ENCODE data around the gene ERMARD. TPM values are rescaled to one million over a fixed set of nuclear protein-coding genes. Genes with fewer than 3 reads are reported as not detected.
A peak's percentile ranks its signal among the peaks of the same experiment; 100 is the strongest.

ERMARD gene
- total RNA-seq, 2 donors from 2014 or later = 22.4 to 39.8 TPM

DNA sequence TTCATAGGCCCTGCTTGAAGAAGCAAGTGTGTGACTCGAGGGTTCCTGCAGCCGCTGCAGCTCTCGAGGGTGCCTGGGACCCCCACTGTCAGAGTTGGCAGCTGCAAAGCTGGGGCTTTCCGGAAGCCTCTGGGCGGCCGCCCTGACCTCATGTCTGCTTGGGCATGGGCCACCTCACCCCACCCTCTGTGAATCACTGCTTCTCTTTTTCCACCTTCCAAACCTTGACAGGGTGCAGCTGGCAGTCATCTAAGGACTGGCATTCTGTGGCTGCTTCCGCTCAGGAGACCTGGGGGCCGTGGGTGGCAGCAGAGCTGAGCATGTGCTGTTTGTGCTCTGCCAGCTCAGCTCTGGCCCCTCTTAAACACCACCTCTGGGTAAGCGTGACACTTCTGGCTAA is 32.0 kb downstream of the ERMARD start:
- ATAC-seq (no peak), DNase-seq (ENCODE audit: low spot score) (no peak)
- Mint-ChIP-seq H3K36me3 (no peaks in the 10 kb centered on the region), H3K27ac (no peak overlapping the region), H3K9me3 (no peaks in the 10 kb centered on the region), H3K4me3 (no peak overlapping the region), H3K27me3 (no peaks in the 10 kb centered on the region), H3K4me1 (ENCODE audit: low read depth in 2 of 2) (no peaks in the 10 kb centered on the region)

DNA sequence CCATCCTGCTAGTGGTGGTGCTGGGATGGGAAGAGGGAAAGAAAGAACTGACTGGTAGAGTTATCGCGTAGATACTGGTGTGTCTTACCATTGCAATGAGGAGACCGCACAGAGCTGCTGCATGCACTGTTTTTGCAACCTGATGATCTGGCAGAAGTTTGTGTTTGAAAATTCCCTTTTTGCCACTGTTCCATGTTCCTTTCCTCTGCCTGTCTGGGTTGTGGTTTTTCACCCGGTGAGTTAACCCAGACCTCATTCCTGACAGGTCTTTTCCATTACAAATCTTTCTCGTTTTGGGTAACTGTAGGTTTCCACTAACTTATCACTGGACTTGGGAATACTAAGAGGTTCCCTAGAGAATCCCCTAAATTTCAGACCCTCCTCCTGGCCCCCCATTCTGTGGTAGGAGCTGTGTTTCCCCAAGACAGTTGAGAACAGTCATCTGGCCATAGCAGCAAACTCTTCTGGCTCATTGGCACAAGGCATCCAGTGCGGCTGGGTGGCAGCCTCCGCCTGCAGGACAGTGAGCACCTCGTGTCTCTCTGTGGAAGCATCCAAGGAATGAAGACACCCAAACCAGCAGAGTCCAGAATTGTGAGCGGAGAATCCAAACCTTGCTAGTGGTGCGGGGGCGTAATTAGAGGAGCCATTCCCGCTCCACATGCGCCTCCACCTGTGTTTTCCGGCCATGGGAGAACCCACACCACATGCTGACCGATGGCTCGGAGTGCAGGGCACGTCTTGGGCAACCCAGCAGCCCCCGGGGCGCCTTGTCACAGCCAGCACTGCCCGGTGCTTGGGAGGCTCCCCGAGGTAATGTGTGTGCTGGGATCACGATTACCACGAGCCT is 32.8 kb downstream of the ERMARD start:
- Mint-ChIP-seq H3K36me3 (no peaks in the 10 kb centered on the region), H3K4me3 (no peak overlapping the region), H3K27ac (no peak overlapping the region), H3K4me1 (ENCODE audit: low read depth in 2 of 2) (peaks cover 0 to 3% of the 10 kb centered on the region in 2 donors), H3K9me3 (no peaks in the 10 kb centered on the region), H3K27me3 (peaks cover 0 to 4% of the 10 kb centered on the region in 2 donors)
- DNase-seq (ENCODE audit: low spot score) (no peak), ATAC-seq (no peak)

DNA sequence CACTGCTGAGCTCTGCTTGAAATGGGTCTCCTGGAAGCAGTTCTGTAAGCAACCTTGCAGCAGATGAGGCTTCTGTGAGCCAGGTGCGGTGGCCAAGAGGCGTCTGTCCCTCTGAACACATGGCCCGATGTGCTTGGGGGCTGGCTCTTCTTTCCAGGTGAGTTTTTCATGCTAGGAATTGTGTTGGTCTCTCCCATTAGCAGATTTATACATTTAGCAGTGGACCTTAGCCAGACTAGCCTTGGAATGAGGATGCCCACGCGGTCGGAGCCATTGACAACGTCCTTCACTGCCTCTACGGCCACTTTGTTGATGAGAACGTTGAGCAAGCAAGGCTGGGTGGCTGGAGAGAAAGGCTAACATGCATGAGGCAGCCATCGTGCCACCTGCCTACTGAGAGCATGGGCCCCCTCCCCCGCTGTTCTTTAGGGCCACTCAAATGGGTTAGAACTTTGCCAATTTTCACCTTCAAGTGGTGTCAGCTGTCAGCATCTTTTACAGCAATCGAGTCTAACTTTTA is 33.5 kb downstream of the ERMARD start:
- H3K27ac Mint-ChIP-seq = no peak overlapping the region
- H3K4me3 Mint-ChIP-seq = no peak overlapping the region
- H3K27me3 Mint-ChIP-seq = peaks cover 0 to 4% of the 10 kb centered on the region in 2 donors
- H3K4me1 Mint-ChIP-seq (ENCODE audit: low read depth in 2 of 2) = peaks cover 3 to 5% of the 10 kb centered on the region in 2 donors
- H3K9me3 Mint-ChIP-seq = no peaks in the 10 kb centered on the region
- no peaks in the 10 kb centered on the region for H3K36me3 Mint-ChIP-seq
- ATAC-seq (no peak), DNase-seq (ENCODE audit: low spot score) (no peak)

DNA sequence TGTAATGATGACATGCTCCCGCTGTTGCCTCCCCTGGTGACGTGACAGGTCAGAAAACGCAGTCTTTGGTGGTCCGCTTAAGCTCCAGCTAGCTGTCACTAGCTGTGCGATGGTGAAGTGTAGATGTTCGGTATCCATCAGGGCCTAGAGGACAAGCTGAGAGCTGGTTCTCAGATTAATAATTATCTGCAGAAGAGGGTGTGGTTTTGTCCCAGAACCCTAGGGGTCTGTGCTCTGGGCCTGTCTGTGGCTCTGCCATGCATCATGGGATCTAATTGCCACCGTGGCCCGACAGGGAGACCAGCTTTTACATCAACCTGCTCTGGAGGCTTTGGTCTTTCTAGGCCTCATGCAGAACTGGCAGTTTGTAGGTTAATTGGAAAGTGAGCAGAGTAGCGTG is 34.1 kb downstream of the ERMARD start:
- no peaks in the 10 kb centered on the region for H3K36me3 Mint-ChIP-seq
- H3K27me3 Mint-ChIP-seq = peaks cover 0 to 6% of the 10 kb centered on the region in 2 donors
- H3K9me3 Mint-ChIP-seq = no peaks in the 10 kb centered on the region
- H3K4me1 Mint-ChIP-seq (ENCODE audit: low read depth in 2 of 2) = peaks cover 10 to 11% of the 10 kb centered on the region in 2 donors
- H3K4me3 Mint-ChIP-seq = no peak overlapping the region
- no peak for ATAC-seq
- no peak for DNase-seq (ENCODE audit: low spot score)
- no peak overlapping the region for H3K27ac Mint-ChIP-seq

DNA sequence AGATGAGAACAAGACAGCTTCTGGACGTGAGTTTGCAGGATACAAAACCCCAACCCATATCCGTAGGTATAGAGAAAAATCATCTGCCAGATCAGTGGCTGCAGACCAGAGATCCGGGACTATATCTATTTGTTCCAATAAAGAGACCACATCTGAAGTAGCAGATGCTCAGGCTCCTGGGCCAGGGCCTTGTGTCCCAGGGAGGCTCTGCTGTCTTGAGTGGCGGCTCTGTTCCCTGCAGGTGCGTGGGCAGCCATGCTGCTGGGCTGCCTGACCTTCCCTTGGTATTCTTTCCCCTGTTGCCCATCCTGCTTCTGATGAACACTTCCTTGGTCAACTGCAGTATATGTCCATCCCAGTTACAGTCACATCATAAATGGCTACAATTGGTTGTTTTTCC is 34.9 kb downstream of the ERMARD start:
- Mint-ChIP-seq H3K4me3 (no peak overlapping the region), H3K36me3 (no peaks in the 10 kb centered on the region), H3K27me3 (peaks cover 7 to 9% of the 10 kb centered on the region in 2 donors), H3K4me1 (ENCODE audit: low read depth in 2 of 2) (peaks cover 14 to 16% of the 10 kb centered on the region in 2 donors), H3K9me3 (no peaks in the 10 kb centered on the region), H3K27ac (no peak overlapping the region)
- ATAC-seq = no peak
- no peak for DNase-seq (ENCODE audit: low spot score)

DNA sequence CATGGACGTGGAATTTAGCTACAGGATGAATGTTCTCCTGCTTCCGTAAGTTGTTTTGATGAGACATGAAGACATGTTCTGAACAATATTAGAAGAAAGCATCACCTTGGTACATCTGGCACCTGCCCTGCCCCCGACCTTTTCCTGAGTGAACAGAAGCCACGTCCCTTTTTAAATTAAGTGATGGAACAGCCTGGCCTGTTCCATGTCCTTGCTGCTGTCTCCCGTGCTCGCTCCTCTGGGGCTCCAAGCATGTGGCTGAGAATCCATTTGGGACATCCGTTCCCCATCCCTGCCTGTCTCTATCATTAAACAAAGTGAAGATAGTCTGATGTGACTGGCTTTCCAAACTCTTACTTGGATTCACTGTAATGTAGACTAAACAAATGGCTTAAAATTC is 36.4 kb downstream of the ERMARD start:
- Mint-ChIP-seq H3K27ac (no peak overlapping the region), H3K9me3 (no peaks in the 10 kb centered on the region), H3K36me3 (no peaks in the 10 kb centered on the region)

DNA sequence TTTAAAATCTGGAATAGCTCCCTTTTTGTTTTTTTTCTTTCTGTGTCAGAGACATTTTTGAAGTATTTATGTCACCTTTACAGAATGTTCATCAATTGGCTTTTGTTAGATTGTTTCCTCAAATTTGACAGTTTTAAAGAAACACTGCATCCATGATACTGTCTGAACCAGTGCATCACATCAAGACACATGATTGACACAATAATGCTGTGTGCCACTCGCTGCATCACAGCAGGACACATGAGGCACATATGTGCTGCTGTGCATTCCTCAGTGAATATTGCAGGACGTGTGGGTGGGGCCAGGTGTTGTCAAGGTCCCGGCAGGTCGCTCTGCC is 37.4 kb downstream of the ERMARD start:
- Mint-ChIP-seq H3K9me3 (no peaks in the 10 kb centered on the region), H3K27me3 (peaks cover 28 to 31% of the 10 kb centered on the region in 2 donors), H3K27ac (no peak overlapping the region), H3K4me1 (ENCODE audit: low read depth in 2 of 2) (peaks cover 17 to 18% of the 10 kb centered on the region in 2 donors), H3K4me3 (peak overlapping the region; percentile 12), H3K36me3 (no peaks in the 10 kb centered on the region)
- DNase-seq (ENCODE audit: low spot score) (no peak), ATAC-seq (no peak)

More for the DNA sequence above, 36.4 kb downstream of the ERMARD start:
- ATAC-seq = no peak
- Mint-ChIP-seq H3K4me3 (no peak overlapping the region), H3K27me3 (peaks cover 19 to 21% of the 10 kb centered on the region in 2 donors), H3K4me1 (ENCODE audit: low read depth in 2 of 2) (peaks cover 17 to 18% of the 10 kb centered on the region in 2 donors)
- no peak for DNase-seq (ENCODE audit: low spot score)

DNA sequence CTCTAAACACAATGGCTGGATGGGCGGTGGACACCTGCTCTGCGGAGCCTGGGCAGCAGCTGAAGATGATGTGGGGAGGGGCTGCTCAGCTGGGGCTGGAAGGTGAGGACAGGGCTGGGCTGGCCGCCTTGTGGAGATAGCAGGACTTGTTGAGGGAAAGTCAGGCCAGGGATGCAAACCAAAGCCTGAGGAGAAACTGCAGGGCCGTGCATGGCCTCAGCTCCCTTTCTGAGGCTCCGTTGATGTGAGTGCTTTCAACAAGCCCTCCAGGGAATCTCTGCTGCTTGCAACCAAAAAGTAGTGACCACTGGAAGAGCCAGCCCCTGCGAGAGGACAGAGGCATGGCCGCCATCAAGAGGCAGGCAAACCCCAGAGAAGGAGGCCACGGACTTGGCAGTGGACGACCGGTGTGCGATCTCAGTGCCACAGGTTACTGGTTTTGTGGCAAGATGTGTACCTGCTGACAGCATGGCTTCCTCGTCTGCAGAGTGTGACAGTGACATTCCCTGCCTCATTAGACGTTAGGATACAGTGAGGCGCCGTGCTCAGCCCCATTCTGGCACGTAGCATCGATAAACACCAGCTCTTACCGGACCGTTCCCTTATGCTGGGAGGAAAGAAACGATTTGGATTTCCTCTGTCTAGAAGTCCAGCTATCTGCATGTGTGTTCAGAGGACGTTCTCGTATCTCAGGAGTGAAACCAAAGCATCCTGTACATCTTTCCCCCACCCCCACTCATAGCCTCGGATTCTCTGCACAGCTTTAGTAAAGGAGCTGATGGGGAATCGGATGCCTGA is 37.9 kb downstream of the ERMARD start:
- H3K9me3 Mint-ChIP-seq = no peaks in the 10 kb centered on the region
- no peak overlapping the region for H3K27ac Mint-ChIP-seq
- ATAC-seq (no peak), DNase-seq (ENCODE audit: low spot score) (no peak)
- H3K36me3 Mint-ChIP-seq = no peaks in the 10 kb centered on the region
- H3K4me3 Mint-ChIP-seq = peak overlapping the region; percentile 67
- H3K27me3 Mint-ChIP-seq = peaks cover 33% of the 10 kb centered on the region in 2 donors
- H3K4me1 Mint-ChIP-seq (ENCODE audit: low read depth in 2 of 2) = peaks cover 17 to 18% of the 10 kb centered on the region in 2 donors

DNA sequence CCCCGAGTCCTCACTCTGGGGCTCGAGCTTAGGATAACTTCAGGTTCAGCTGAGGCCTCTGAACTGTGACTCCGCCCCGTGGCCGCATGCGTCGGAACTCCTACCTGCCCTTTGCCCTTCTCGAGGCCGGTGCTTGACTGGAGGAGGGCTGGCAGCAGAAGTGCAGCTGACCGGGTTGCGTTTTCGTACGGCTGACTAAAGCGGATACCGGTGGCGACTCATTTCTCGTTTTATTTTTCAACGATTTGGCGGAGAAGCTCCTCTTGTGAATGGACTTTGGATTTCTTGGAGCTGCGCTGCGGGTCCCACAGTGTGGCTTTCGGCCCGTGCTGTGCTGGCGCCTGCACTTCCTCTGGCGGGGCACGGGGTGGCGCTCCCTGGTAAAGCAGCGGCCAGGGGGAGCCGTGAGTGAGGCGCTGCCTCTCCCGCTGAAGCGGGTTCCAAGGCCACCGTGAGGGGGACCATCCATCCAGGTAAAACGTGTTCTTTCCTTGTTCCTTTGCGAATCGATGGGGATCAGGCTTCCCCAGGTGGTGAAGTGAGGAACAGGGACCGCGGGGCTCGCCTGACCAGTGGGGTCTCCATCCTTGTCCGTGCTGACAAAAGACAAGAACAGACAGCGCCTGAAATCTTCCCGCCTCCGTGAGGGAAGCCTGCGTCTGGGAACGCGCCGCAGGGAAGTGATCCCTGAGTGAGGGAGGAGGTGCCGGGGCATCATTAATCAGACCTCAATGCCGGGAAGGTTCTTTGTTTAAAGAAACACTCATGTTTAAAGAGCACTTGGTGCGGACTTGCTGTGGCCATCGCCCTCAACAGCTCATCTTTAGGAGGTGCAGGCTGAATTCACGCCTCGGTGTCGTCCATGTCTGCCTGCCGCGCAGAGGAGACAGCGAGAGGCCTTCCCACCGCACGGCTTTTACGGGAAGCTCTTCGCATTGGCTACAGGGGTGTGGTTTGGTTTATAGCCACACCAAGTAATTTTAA is 38.8 kb downstream of the ERMARD start:
- DNase-seq (ENCODE audit: low spot score) (peak; percentile 74), ATAC-seq (peak; percentile 91 to 93)
- Mint-ChIP-seq H3K27ac (peak overlapping the region in 1 of 2 donors; percentile 31), H3K4me3 (peak overlapping the region; percentile 67), H3K9me3 (no peaks in the 10 kb centered on the region), H3K36me3 (no peaks in the 10 kb centered on the region), H3K4me1 (ENCODE audit: low read depth in 2 of 2) (peaks cover 17 to 18% of the 10 kb centered on the region in 2 donors), H3K27me3 (peaks cover 38 to 39% of the 10 kb centered on the region in 2 donors)

DNA sequence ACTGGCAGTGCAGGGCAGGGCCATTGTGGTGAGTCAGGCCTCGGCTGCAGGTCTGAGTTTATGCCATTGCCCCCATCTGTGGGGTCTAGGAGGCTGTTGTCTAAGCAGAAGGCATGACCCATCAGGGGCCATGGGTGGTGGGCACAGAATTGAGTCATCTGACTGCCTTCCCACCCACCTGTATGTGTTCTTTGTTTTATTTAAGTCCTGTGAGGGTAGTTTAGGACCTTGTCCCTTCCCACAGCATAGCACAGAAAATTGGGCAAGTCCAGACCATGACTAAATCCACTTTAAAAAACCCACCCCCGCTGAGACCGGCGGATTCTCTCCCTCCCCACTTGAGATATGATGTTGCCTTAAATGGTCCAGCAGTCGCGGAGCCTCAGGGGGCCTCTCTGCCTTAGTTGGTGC is 40.3 kb downstream of the ERMARD start:
- Mint-ChIP-seq H3K9me3 (no peaks in the 10 kb centered on the region), H3K4me1 (ENCODE audit: low read depth in 2 of 2) (peaks cover 17 to 18% of the 10 kb centered on the region in 2 donors), H3K4me3 (peak overlapping the region; percentile 67), H3K36me3 (no peaks in the 10 kb centered on the region), H3K27me3 (peaks cover 48 to 53% of the 10 kb centered on the region in 2 donors), H3K27ac (peak overlapping the region in 1 of 2 donors; percentile 36)
- ATAC-seq = no peak
- DNase-seq (ENCODE audit: low spot score) = no peak

DNA sequence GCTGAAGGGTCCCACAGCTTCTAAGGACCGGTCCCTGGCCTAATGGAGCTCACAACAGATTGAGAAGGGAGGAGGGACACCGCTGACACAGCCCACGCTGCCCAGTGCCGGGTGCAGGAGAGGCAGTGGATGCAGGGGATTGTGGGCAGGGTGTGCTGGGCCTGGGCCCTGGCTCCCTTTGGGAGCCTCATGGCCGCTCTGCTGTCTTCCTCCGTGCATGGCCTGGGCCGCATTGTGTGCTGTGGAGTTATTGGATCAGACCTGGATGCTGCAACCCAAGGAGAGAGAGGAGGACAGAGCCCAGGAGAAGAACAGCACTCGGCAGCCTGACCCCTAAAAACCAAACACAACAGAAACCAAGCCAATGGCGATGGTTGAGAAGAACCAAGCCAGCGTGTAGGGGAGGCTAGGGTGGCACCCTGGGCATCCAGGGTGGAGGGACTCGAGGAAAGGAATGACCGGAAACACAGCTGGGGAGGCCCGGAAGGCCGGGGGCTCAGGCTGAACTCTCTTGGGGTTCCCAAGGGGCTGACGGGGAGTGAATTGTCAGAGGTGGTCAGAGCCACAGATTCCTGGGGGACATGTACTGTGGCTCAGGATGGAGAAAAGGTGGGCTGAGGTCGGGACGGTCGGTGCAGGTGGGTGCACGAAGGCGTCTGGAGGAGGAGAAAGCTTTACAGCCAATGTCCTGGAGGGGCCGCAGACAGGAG is 41.0 kb downstream of the ERMARD start:
- DNase-seq (ENCODE audit: low spot score) (no peak), ATAC-seq (no peak)
- peaks cover 53 to 60% of the 10 kb centered on the region in 2 donors for H3K27me3 Mint-ChIP-seq
- peaks cover 17 to 18% of the 10 kb centered on the region in 2 donors for H3K4me1 Mint-ChIP-seq (ENCODE audit: low read depth in 2 of 2)
- H3K27ac Mint-ChIP-seq = peak overlapping the region in 1 of 2 donors; percentile 36
- H3K36me3 Mint-ChIP-seq = no peaks in the 10 kb centered on the region
- no peaks in the 10 kb centered on the region for H3K9me3 Mint-ChIP-seq
- no peak overlapping the region for H3K4me3 Mint-ChIP-seq

DNA sequence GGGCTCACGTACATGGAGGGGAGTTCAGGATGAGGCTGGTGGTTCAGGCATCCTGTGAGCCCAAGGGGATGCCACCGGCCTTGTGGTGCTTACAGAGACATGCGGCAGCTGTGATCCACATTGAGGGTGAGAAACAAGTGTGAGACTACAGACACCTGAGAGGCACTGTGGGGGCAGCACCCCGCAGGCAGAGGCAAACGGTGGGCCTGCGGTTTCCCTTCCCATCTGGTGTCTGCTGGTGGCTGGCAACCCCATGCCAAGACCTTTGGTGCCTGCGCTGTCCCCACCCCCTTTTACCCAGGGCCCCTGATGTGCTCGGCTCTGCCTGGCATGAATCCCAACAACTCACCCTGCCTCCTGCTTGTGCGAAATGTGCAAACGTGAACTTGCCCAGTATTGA is 42.0 kb downstream of the ERMARD start:
- ATAC-seq (no peak), DNase-seq (ENCODE audit: low spot score) (no peak)
- Mint-ChIP-seq H3K9me3 (no peaks in the 10 kb centered on the region), H3K36me3 (no peaks in the 10 kb centered on the region), H3K27ac (no peak overlapping the region), H3K4me3 (no peak overlapping the region), H3K27me3 (peaks cover 58 to 69% of the 10 kb centered on the region in 2 donors), H3K4me1 (ENCODE audit: low read depth in 2 of 2) (peaks cover 17 to 18% of the 10 kb centered on the region in 2 donors)
